HepG2 (cell line): Measurements from ENCODE around the gene MXRA8. TPM values are rescaled to one million over a fixed set of nuclear protein-coding genes. Genes with fewer than 3 reads are reported as not detected.
A peak's percentile ranks its signal among the peaks of the same experiment; 100 is the strongest.

Experiments
- ETV5 ChIP-seq: IDR thresholded peaks from 2 replicates; pipeline ENCODE4 v1.6.1; 2018; ENCODE audit warnings: missing biosample characterization, missing genetic modification reagents, inconsistent platforms, borderline replicate concordance
- GFI1 ChIP-seq: sonication (generic); formaldehyde crosslinking; IDR thresholded peaks from 2 replicates; pipeline ENCODE4 v1.5.0; 2020; ENCODE audit warnings: missing genetic modification reagents, mild to moderate bottlenecking, borderline replicate concordance
- HDAC2 ChIP-seq: sonication (generic); formaldehyde crosslinking; IDR thresholded peaks from 2 replicates; pipeline ENCODE4 v1.4.0; 2020; ENCODE audit warnings: missing genetic modification reagents
- HIC2 ChIP-seq: sonication (generic); formaldehyde crosslinking; IDR thresholded peaks from 2 replicates; pipeline ENCODE4 v1.9.0; 2022; ENCODE audit warnings: low read depth, missing genetic modification reagents
- MAFK ChIP-seq, 2 experiments: IDR thresholded peaks in 1 of 2; conservative IDR thresholded peaks in 1 of 2; 2 replicates each; pipeline ENCODE4 v1.6.1; 2011; ENCODE audit warnings: improper control_type of control experiment in 2 of 2, low read length in 2 of 2
- NFYC ChIP-seq: IDR thresholded peaks from 2 replicates; pipeline ENCODE4 v1.6.1; 2016; ENCODE audit warnings: missing genetic modification reagents, missing compliant biosample characterization
- PCBP2 ChIP-seq: fragments of 200-400 bp; formaldehyde crosslinking; optimal IDR thresholded peaks from 2 replicates; pipeline ENCODE3; 2018; ENCODE audit warnings: low read length, low read depth; ENCODE audit not compliant: poor library complexity, severe bottlenecking
- PHF21A ChIP-seq: sonication (generic); formaldehyde crosslinking; IDR thresholded peaks from 2 replicates; pipeline ENCODE4 v1.5.0; 2020; ENCODE audit warnings: mild to moderate bottlenecking, missing genetic modification reagents
- RFX3 ChIP-seq: IDR thresholded peaks from 2 replicates; pipeline ENCODE4 v1.6.1; 2016; ENCODE audit warnings: missing biosample characterization, missing genetic modification reagents
- TCF7L2 ChIP-seq: IDR thresholded peaks from 2 replicates; pipeline ENCODE4 v1.6.1; 2011; ENCODE audit warnings: mild to moderate bottlenecking, low read depth, low read length, moderate library complexity
- ZNF331 ChIP-seq: sonication (generic); formaldehyde crosslinking; IDR thresholded peaks from 2 replicates; pipeline ENCODE4 v1.4.0; 2020; ENCODE audit warnings: missing genetic modification reagents
- ZNF644 ChIP-seq: IDR thresholded peaks from 2 replicates; pipeline ENCODE4 v1.6.1; 2016; ENCODE audit warnings: low read depth
- ZNF678 ChIP-seq: sonication (generic); formaldehyde crosslinking; IDR thresholded peaks from 2 replicates; pipeline ENCODE4 v1.4.0; 2020; ENCODE audit warnings: mild to moderate bottlenecking, missing genetic modification reagents
- polyA plus RNA-seq, 8 experiments: library from polyadenylated mRNA; depleted of rRNA in 3 of 8; stranded (reverse) in 7 of 8; unstranded in 1 of 8; fragments of >200 nt; fragmentation: Illumina TruSeq in 4 of 8; extraction: Trizol in 4 of 8; gene quantifications; 2 replicates each; pipeline versions ENCODE4 v1.2.1 to v1.2.3, GENCODE V29; 2011 to 2016; ENCODE audit warnings: low read depth in 4 of 8, missing spikeins in 1 of 8, mixed read lengths in 1 of 8; ENCODE audit not compliant: insufficient read depth in 1 of 8
- total RNA-seq, 5 experiments: library from RNA; depleted of rRNA; stranded (reverse); fragments of >200 nt; fragmentation: Illumina TruSeq; extraction: Trizol; gene quantifications; 2 replicates each; pipeline ENCODE4 v1.2.3, GENCODE V29; 2016; ENCODE audit warnings: low read depth in 1 of 5

Gene MXRA8
- total and polyA plus RNA-seq, 2 of the 13 experiments (the other 11 are each of a cell fraction or from before 2014, with no cell fraction given) = 19.8 to 44.8 TPM

- TF ChIP-seq HIC2 (CRISPR knock-in tag) = peak; percentile 74; the same call in 1 of the 2 replicates
- 0 out of 2 replicates have a peak, but pooled peaks have one; percentile 14 for TF ChIP-seq HDAC2 (CRISPR knock-in tag)
- no peak for TF ChIP-seq ZNF678 (CRISPR knock-in tag)
- no peak for TF ChIP-seq GFI1 (CRISPR knock-in tag)
- no peak for TF ChIP-seq PCBP2
- TF ChIP-seq NFYC (CRISPR knock-in tag) = peak; percentile 78
- TF ChIP-seq ETV5 = peak; percentile 72; the same call in 1 of the 2 replicates
- no peak for TF ChIP-seq ZNF644 (CRISPR knock-in tag)
- TF ChIP-seq RFX3 (CRISPR knock-in tag) = no peak
- TF ChIP-seq ZNF331 (CRISPR knock-in tag) = 0 out of 2 replicates have a peak, but pooled peaks have one; percentile 26
- TF ChIP-seq MAFK (conservative IDR thresholded peaks at IDR 0.05 in 1 of 2, IDR thresholded peaks at IDR 0.05 in 1 of 2; ENCODE audit: low read length in 2 of 2) = no peak
- TF ChIP-seq TCF7L2 = no peak
- peak; percentile 46; the same call in 1 of the 2 replicates for TF ChIP-seq PHF21A (CRISPR knock-in tag)
These were observed 33.6 kb downstream of the MXRA8 start, which contains the start of the genes CPTP and INTS11 (continued) for GRCh38 chr1:1324524-1325287.
